HG02870 (cell line): ENCODE measurements around the gene PEAK3.

Experiments
- ATAC-seq: cut with Tn5 transposase; IDR thresholded peaks from one replicate; pipeline ENCODE4 v1.9.1; 2021; ENCODE audit warnings: mild to moderate bottlenecking, moderate library complexity; ENCODE audit not compliant: unreplicated experiment

Gene PEAK3

DNA sequence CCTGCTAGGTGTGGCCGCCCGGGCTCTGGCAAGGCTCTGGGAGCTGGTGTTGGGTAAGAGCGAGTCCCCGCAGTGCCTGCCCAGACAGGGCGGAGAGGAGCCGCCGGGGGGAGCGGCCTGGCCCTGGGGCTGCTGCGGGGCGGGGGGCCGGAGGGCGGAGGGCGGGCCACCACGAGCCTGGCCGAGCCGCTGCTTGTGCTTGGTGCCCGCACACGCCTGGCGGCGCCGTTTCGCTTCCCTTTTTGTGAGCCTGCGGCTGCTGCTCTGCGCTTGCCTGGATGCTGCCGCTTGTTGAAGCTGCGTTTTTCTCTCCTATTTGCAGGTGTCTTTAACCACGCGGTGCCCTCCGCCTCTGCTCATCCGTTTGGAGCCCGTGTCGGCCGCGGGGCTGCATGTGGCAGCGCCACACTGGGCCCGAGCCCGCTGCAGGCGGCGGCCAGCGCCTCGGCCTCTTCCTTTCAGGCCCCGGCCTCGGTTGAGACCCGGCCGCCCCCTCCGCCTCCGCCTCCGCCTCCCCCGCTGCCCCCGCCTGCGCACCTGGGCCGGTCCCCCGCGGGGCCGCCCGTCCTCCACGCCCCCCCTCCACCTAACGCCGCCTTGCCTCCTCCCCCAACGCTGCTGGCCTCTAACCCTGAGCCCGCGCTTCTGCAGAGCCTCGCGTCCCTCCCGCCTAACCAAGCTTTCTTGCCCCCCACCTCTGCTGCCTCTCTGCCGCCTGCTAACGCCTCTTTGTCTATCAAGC lies 54.4 kb downstream of the PEAK3 start:
- ATAC-seq: no peak

- no peak for ATAC-seq
These were observed 55.1 kb downstream of the PEAK3 start for GRCh38 chr19:2226840-2227360.

DNA sequence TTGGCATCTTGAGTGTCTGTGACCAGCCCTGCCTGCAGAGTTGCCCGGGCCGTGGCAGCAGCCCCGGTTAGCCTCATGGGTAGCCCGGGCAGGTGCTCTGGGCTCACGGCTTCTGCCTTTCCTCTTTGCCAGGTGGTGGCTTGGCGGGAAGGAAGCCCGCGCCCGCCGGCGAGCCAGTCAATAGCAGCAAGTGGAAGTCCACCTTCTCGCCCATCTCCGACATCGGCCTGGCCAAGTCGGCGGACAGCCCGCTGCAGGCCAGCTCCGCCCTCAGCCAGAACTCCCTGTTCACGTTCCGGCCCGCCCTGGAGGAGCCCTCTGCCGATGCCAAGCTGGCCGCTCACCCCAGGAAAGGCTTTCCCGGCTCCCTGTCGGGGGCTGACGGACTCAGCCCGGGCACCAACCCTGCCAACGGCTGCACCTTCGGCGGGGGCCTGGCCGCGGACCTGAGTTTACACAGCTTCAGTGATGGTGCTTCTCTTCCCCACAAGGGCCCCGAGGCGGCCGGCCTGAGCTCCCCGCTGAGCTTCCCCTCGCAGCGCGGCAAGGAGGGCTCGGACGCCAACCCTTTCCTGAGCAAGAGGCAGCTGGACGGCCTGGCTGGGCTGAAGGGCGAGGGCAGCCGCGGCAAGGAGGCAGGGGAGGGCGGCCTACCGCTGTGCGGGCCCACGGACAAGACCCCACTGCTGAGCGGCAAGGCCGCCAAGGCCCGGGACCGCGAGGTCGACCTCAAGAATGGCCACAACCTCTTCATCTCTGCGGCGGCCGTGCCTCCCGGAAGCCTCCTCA lies 55.7 kb downstream of the PEAK3 start:
- no peak for ATAC-seq

DNA sequence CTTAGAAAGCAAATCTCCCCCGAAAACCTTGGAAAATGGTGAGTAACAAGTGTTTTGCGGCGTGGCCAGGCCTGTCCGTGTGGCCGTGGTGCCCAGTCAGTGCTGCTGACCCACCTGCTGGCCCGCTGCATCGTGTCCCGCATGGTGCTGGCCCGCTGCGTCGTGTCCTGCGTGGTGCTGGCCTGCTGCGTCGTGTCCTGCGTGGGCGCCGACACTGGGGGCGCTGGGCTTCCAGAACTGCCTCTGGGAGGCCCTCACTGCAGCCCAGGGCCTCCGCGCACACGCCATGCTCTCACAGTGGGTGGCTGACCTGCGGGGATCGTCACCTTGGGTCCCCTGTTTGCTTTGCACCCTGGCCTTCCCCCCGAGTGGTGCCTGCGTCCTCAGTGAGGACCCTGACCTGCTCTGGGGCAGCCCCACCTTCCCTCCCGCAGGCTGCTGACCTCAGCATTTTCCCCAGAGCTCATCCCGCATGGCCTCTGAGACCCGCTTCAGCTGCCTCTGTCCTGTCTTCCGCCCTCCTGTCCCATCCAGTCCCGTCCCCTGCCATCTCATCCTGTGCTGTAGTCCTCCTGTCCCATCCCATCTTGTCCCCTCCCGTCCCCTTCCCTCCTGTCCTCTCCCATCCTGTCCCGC lies 56.4 kb downstream of the PEAK3 start:
- no peak for ATAC-seq

DNA sequence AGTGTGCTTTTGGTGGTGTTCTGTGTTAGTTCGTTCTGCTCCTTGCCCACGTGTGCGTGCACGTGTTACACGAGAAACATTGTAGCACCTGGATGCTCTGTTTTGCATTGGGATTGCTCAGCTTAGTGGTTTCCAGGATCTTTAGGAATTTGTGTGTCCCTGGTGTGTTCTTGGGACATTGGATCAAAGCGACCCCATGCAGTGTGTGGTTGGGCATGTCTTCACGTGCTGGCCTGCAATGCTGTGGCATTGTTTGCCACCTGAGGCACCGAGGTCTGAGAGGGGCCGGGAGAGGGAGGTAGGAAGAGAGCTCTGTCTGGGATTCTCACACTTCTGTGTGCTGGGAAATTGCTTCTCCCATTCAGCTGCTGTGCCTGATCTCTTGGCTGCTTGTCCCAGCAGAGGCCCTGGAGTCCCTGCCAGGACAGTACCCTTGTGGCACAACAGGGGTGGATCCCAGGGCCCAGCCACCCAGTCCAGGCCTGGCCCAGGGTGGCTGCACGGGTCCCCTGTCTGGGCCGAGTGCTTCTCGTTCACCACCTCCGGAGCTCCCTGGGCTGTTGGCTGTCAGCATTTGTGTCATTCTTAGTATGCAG lies 57.1 kb downstream of the PEAK3 start:
- no peak for ATAC-seq
